HG02763 (cell line): ENCODE data around the gene GPR137B.

Experiments used
- ATAC-seq: cut with Tn5 transposase; IDR thresholded peaks from one replicate; pipeline ENCODE4 v1.9.1; 2021; ENCODE audit warnings: mild to moderate bottlenecking, moderate library complexity; ENCODE audit not compliant: unreplicated experiment

GPR137B gene

DNA sequence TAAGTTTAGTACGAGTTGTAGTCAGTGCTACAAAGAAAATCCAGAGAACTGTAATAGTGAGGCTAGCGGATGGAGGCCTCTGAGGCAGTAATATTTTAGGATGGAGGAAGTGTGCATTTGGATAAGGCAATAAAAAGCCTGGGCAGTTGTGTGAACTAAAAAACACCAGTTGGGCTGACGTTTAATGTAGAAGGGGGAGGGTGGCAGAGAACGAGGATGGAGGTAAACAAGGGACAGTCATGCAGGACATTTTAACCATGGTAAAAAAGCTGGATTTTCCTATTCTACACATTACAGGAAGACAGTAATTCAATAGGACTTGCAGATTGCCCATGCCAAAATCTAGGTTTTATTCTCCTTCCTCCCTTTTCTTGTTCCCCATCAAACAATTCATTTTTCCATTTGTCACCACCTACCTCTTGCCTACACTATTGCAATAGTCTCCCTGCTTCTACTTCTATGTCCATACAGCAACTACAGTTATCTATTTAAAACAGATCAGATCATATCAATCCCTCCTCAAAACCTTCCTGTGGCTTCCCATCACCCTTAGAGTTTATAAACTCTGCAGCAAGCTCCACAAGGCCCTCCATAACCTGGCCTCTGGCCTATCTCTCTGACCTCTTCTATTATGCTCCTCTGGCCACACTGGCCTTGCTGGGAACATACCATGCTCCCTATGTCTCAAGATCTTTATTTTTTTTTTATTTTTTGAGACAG, 111.7 kb downstream of the GPR137B start:
- no peak for ATAC-seq

DNA sequence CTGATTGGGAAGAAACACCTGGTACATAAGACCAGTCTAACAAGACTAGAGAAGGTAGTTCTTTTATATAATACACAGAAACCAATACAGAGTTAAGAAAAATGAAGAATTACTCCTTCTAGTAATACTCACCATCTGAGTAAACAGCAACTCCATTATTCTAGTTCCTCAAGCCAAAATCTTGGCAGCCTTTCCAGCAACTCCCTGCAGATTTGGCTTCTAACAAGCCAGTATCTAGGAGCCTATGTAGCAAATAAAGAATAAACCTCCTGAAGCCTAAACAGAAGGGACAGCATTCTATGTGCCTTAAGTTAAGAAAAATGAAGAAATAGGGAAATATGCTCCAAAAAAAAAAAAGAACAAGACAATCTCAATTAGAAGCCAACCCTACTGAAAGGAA, 114.9 kb downstream of the GPR137B start:
- ATAC-seq, result no peak

DNA sequence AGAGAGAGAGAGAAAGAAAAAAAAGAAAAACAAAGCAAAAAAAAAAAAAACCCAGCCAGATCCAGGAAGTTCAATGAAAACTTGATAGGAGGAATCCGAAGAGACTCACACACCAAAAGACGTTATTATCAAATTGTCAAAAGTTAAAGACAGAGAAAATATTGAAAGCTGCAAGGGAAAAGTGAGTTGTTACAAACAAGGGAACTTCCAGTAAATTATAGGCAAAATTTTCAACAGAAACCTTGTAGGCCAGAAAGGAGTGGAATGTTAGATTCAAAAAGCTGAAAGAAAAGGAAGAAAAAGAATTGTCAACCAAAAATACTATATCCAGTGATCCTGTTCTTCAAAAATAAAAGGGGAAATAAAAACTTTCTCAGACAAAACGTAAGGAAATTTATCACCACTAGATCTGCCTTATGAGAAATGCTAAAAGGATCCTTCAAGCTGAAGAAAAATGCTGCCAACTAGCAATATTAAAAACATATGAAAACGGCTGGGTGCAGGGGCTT, 115.8 kb downstream of the GPR137B start:
- no peak for ATAC-seq
